Pulmonary artery endothelial cell (primary cell): Measurements from ENCODE around the gene MTHFSD. TPM values are rescaled to one million over a fixed set of nuclear protein-coding genes. Genes with fewer than 3 reads are reported as not detected.

Experiments
- DNase-seq: peaks from one replicate; pipeline ENCODE4 v3.0.0-alpha.2; 2011; ENCODE audit warnings: low read depth, low spot score
- total RNA-seq: library from RNA; depleted of rRNA; stranded (reverse); fragments of >200 nt; gene quantifications from 2 replicates; pipeline ENCODE4 v1.2.3, GENCODE V29; 2014

Gene MTHFSD
- total RNA-seq, 1 donor from 2014 or later: 10.5 TPM

GRCh38 chr16:86502856-86503748 lies 51.9 kb downstream of the MTHFSD start:
- no peak for DNase-seq

- DNase-seq: no peak
Observed at GRCh38 chr16:86501989-86502855, 52.8 kb downstream of the MTHFSD start.

GRCh38 chr16:86500708-86501510 lies 54.1 kb downstream of the MTHFSD start:
- DNase-seq: no peak

- DNase-seq: no peak
Observed at GRCh38 chr16:86499889-86500707, 54.9 kb downstream of the MTHFSD start.

GRCh38 chr16:86499440-86499786 lies 55.6 kb downstream of the MTHFSD start:
- no peak for DNase-seq

GRCh38 chr16:86498671-86499439 lies 56.2 kb downstream of the MTHFSD start:
- no peak for DNase-seq

GRCh38 chr16:86498155-86498670 lies 56.8 kb downstream of the MTHFSD start:
- no peak for DNase-seq

GRCh38 chr16:86497551-86498021 lies 57.4 kb downstream of the MTHFSD start:
- DNase-seq: no peak

GRCh38 chr16:86496929-86497461 lies 58.0 kb downstream of the MTHFSD start:
- DNase-seq: no peak

- no peak for DNase-seq
Observed at GRCh38 chr16:86496262-86496928, 58.6 kb downstream of the MTHFSD start.

- DNase-seq: no peak
Observed at GRCh38 chr16:86495756-86496261, 59.2 kb downstream of the MTHFSD start.

GRCh38 chr16:86495357-86495701 lies 59.7 kb downstream of the MTHFSD start:
- no peak for DNase-seq

- no peak for DNase-seq
Observed at GRCh38 chr16:86494565-86495356, 60.3 kb downstream of the MTHFSD start.

GRCh38 chr16:86494039-86494564 lies 60.9 kb downstream of the MTHFSD start:
- no peak for DNase-seq

GRCh38 chr16:86492961-86493629 lies 61.9 kb downstream of the MTHFSD start:
- DNase-seq: no peak

- no peak for DNase-seq
Observed at GRCh38 chr16:86492267-86492960, 62.6 kb downstream of the MTHFSD start.
